ENCODE results near the gene OR2AG2.

DNA sequence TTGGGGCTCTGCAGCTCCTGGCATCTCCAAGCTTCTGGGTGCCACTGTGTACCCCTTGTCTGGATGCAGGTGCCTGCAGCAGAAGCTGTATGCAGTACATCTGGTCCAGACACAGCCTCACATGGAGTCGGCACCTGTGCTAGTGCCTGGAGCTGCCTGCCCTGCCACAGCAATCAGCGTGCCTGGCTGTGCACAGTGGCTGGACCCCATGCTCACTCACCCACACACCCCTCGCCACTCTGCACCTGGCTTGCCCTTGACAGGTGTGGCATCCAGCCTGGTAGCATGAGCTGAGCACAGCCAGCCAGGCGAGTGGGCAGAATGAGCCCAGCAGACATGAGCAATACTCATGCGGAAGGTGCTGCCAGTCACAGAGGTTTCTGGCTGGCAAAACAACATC lies 47.2 kb upstream of the OR2AG2 start:
- TF ChIP-seq, protein P1, sequence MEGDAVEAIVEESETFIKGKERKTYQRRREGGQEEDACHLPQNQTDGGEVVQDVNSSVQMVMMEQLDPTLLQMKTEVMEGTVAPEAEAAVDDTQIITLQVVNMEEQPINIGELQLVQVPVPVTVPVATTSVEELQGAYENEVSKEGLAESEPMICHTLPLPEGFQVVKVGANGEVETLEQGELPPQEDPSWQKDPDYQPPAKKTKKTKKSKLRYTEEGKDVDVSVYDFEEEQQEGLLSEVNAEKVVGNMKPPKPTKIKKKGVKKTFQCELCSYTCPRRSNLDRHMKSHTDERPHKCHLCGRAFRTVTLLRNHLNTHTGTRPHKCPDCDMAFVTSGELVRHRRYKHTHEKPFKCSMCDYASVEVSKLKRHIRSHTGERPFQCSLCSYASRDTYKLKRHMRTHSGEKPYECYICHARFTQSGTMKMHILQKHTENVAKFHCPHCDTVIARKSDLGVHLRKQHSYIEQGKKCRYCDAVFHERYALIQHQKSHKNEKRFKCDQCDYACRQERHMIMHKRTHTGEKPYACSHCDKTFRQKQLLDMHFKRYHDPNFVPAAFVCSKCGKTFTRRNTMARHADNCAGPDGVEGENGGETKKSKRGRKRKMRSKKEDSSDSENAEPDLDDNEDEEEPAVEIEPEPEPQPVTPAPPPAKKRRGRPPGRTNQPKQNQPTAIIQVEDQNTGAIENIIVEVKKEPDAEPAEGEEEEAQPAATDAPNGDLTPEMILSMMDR (IDR thresholded peaks at IDR 0.05; ENCODE audit: low read length), result no peak
- no peak for TF ChIP-seq EZH2 (IDR thresholded peaks at IDR 0.05; ENCODE audit: borderline replicate concordance, low read length)

Data from OCI-LY1 (cell line).